SK-N-SH treated with all-trans-retinoic acid at 6 μM for 48 hours (cell line): ENCODE data around the gene PPP6R2.

Experiments used
- ATAC-seq: fragments of 200-7000 bp; cut with Tn5 transposase; 3 replicates; pipeline ENCODE4 v1.9.1; 2020; ENCODE audit warnings: mild to moderate bottlenecking, moderate library complexity
- ARNTL ChIP-seq: fragments of 450-650 bp; formaldehyde crosslinking; IDR thresholded peaks from 2 replicates; pipeline ENCODE4 v1.5.0; 2020; ENCODE audit warnings: low read depth, mild to moderate bottlenecking, moderate library complexity, borderline replicate concordance
- BACH2 ChIP-seq: fragments of 250-450 bp; sonication (Bioruptor Pico); IDR thresholded peaks from 2 replicates; pipeline ENCODE4 v1.9.0; 2021; ENCODE audit warnings: mild to moderate bottlenecking, borderline replicate concordance
- CSDC2 ChIP-seq: fragments of 250-450 bp; sonication (Bioruptor Pico); IDR thresholded peaks from 2 replicates; pipeline ENCODE4 v1.5.0; 2020; ENCODE audit warnings: mild to moderate bottlenecking, moderate library complexity
- ESRRG ChIP-seq: fragments of 250-450 bp; sonication (Bioruptor Pico); IDR thresholded peaks from 2 replicates; pipeline ENCODE4 v1.6.1; 2021; ENCODE audit warnings: mild to moderate bottlenecking
- GLIS3 ChIP-seq: fragments of 250-450 bp; sonication (Bioruptor Pico); IDR thresholded peaks from 2 replicates; pipeline ENCODE4 v1.5.0; 2020; ENCODE audit warnings: mild to moderate bottlenecking, moderate library complexity
- ISL1 ChIP-seq: fragments of 250-450 bp; sonication (Bioruptor Pico); IDR thresholded peaks from 2 replicates; pipeline ENCODE4 v2.1.2; 2022; ENCODE audit warnings: mild to moderate bottlenecking, moderate library complexity
- PATZ1 ChIP-seq: fragments of 250-450 bp; sonication (Bioruptor Pico); IDR thresholded peaks from 2 replicates; pipeline ENCODE4 v1.8.0; 2020; ENCODE audit warnings: mild to moderate bottlenecking, moderate library complexity, borderline replicate concordance
- PPARA ChIP-seq: fragments of 250-450 bp; sonication (Bioruptor Pico); IDR thresholded peaks from 2 replicates; pipeline ENCODE4 v1.5.0; 2020; ENCODE audit warnings: mild to moderate bottlenecking, borderline replicate concordance
- RARB ChIP-seq: fragments of 250-450 bp; sonication (Bioruptor Pico); IDR thresholded peaks from 2 replicates; pipeline ENCODE4 v1.8.0; 2021; ENCODE audit warnings: mild to moderate bottlenecking, moderate library complexity
- SNAI2 ChIP-seq: fragments of 250-450 bp; sonication (Bioruptor Pico); IDR thresholded peaks from 2 replicates; pipeline ENCODE4 v1.5.0; 2020; ENCODE audit warnings: mild to moderate bottlenecking, moderate library complexity
- TCF4 ChIP-seq: fragments of 250-450 bp; sonication (Bioruptor Pico); IDR thresholded peaks from 2 replicates; pipeline ENCODE4 v1.8.0; 2021; ENCODE audit warnings: mild to moderate bottlenecking, moderate library complexity, borderline replicate concordance
- TOX ChIP-seq: fragments of 250-450 bp; sonication (Bioruptor Pico); IDR thresholded peaks from 2 replicates; pipeline ENCODE4 v1.8.0; 2021; ENCODE audit warnings: mild to moderate bottlenecking, moderate library complexity, borderline replicate concordance
- TSHZ2 ChIP-seq: fragments of 250-450 bp; sonication (Bioruptor Pico); IDR thresholded peaks from 2 replicates; pipeline ENCODE4 v1.5.0; 2020; ENCODE audit warnings: mild to moderate bottlenecking, moderate library complexity
- ZC3H10 ChIP-seq: fragments of 250-450 bp; sonication (Bioruptor Pico); IDR thresholded peaks from 2 replicates; pipeline ENCODE4 v1.5.1; 2021; ENCODE audit warnings: mild to moderate bottlenecking, moderate library complexity
- ZFP30 ChIP-seq: fragments of 450-650 bp; formaldehyde crosslinking; IDR thresholded peaks from 2 replicates; pipeline ENCODE4 v1.5.0; 2022; ENCODE audit warnings: mild to moderate bottlenecking, moderate library complexity
- ZNF565 ChIP-seq: fragments of 450-650 bp; formaldehyde crosslinking; conservative IDR thresholded peaks from 2 replicates; pipeline ENCODE4 v1.5.0; 2020; ENCODE audit warnings: low read depth, mild to moderate bottlenecking, moderate library complexity
- ZNF70 ChIP-seq: fragments of 450-650 bp; formaldehyde crosslinking; IDR thresholded peaks from 2 replicates; pipeline ENCODE4 v1.5.0; 2020; ENCODE audit warnings: mild to moderate bottlenecking, moderate library complexity
- ZNF8 ChIP-seq: fragments of 450-650 bp; formaldehyde crosslinking; IDR thresholded peaks from 2 replicates; pipeline ENCODE4 v1.5.0; 2020; ENCODE audit warnings: mild to moderate bottlenecking, moderate library complexity
- TF ChIP-seq, protein P1 (sequence below): fragments of 250-450 bp; sonication (Bioruptor Pico); IDR thresholded peaks from 2 replicates; pipeline ENCODE4 v1.8.0; 2021; ENCODE audit warnings: low read depth, mild to moderate bottlenecking, moderate library complexity, borderline replicate concordance
- TF ChIP-seq, protein P2 (sequence below): fragments of 250-450 bp; sonication (Bioruptor Pico); IDR thresholded peaks from 2 replicates; pipeline ENCODE4 v1.5.1; 2020; ENCODE audit warnings: low read depth, mild to moderate bottlenecking, moderate library complexity

Gene PPP6R2

GRCh38 chr22:50346470-50346869 is 3.3 kb downstream of the PPP6R2 start:
- TF ChIP-seq ZNF70 (no peak), SNAI2 (CRISPR knock-in tag) (no peak), PATZ1 (CRISPR knock-in tag) (no peak), ARNTL (CRISPR knock-in tag) (no peak), ZC3H10 (CRISPR knock-in tag) (no peak), ISL1 (CRISPR knock-in tag) (no peak), BACH2 (CRISPR knock-in tag) (no peak)
- TF ChIP-seq, protein P1, sequence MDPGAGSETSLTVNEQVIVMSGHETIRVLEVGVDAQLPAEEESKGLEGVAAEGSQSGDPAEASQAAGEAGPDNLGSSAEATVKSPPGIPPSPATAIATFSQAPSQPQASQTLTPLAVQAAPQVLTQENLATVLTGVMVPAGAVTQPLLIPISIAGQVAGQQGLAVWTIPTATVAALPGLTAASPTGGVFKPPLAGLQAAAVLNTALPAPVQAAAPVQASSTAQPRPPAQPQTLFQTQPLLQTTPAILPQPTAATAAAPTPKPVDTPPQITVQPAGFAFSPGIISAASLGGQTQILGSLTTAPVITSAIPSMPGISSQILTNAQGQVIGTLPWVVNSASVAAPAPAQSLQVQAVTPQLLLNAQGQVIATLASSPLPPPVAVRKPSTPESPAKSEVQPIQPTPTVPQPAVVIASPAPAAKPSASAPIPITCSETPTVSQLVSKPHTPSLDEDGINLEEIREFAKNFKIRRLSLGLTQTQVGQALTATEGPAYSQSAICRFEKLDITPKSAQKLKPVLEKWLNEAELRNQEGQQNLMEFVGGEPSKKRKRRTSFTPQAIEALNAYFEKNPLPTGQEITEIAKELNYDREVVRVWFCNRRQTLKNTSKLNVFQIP (CRISPR knock-in tag): no peak

DNA sequence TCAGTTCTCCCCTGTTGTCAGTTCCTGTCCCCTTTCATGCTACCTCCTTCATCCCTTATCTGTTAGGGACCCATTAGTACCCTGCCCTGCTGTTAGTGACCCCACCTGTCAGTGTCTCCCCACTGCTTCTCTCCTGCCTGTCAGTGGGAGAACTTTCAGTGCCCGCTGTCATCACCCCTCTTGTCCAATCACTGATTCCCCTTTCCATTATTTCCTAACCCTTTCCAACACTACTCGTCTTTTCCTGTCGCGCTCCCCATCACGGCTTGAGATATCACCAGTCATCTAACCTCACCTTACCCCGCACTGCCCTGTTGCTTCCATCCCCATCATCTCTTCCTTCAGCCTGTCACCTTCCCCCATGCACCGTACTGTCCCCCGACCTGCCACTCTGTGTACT is 4.0 kb downstream of the PPP6R2 start:
- TF ChIP-seq TSHZ2 (CRISPR knock-in tag): no peak
- no peak for TF ChIP-seq ZNF8 (CRISPR knock-in tag)
- TF ChIP-seq SNAI2 (CRISPR knock-in tag): no peak
- no peak for TF ChIP-seq ARNTL (CRISPR knock-in tag)
- TF ChIP-seq GLIS3: no peak
- no peak for TF ChIP-seq ISL1 (CRISPR knock-in tag)
- no peak for TF ChIP-seq TCF4 (CRISPR knock-in tag)
- TF ChIP-seq PPARA (CRISPR knock-in tag): no peak
- no peak for TF ChIP-seq TOX (CRISPR knock-in tag)
- no peak for TF ChIP-seq ZNF70
- TF ChIP-seq, protein P2, sequence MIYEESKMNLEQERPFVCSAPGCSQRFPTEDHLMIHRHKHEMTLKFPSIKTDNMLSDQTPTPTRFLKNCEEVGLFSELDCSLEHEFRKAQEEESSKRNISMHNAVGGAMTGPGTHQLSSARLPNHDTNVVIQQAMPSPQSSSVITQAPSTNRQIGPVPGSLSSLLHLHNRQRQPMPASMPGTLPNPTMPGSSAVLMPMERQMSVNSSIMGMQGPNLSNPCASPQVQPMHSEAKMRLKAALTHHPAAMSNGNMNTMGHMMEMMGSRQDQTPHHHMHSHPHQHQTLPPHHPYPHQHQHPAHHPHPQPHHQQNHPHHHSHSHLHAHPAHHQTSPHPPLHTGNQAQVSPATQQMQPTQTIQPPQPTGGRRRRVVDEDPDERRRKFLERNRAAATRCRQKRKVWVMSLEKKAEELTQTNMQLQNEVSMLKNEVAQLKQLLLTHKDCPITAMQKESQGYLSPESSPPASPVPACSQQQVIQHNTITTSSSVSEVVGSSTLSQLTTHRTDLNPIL: no peak
- no peak for ATAC-seq

More at GRCh38 chr22:50346470-50346869, 3.3 kb downstream of the PPP6R2 start:
- ATAC-seq: no peak

DNA sequence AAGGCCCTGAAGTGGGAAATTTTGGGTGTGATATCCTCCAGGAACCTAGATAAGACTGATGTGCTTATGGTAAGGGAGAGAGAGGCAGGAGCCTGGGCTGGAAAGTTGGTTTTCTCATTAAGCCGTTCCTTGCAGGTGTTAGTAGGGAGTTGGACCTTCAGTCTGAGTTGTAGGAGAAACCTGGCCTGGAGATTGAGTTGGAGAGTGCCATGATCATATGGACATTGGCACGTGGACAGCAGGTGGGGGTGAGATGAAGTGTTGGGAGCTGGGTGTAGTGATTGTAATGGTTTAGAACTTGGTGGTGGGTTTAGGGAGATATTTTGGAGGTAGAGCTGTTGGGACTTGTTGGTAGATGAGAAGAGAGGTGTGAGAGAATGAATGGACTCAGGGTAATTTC is 4.9 kb downstream of the PPP6R2 start:
- ATAC-seq: no peak
- TF ChIP-seq ESRRG (CRISPR knock-in tag) (no peak), ZFP30 (CRISPR knock-in tag) (no peak), PPARA (CRISPR knock-in tag) (no peak), ZNF565 (CRISPR knock-in tag) (no peak), CSDC2 (no peak), RARB (CRISPR knock-in tag) (no peak), ISL1 (CRISPR knock-in tag) (no peak), SNAI2 (CRISPR knock-in tag) (no peak)
- TF ChIP-seq, protein P2: no peak

DNA sequence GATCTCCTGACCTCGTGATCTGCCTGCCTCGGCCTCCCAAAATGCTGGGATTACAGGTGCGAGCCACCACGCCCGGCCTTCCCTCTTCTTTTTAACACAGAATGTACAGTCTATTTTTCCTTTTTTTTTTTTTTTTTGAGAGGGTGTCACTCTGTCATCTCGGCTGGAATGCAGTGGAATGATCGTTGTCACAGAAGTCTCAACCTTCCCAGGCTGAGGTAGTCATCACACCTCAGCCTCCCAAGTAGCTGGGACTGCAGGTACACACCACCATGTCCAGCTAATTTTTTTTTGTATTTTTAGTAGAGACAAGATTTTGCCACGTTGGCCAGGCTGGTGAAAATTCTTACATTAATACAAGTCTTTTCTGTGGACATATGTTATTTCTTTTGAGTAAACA is 13.1 kb downstream of the PPP6R2 start:
- TF ChIP-seq PPARA (CRISPR knock-in tag): no peak
- TF ChIP-seq, all 23 proteins: peak for 0
- no peak for ATAC-seq
